Measurements from ENCODE around the gene BTBD1.

BTBD1 gene

DNA sequence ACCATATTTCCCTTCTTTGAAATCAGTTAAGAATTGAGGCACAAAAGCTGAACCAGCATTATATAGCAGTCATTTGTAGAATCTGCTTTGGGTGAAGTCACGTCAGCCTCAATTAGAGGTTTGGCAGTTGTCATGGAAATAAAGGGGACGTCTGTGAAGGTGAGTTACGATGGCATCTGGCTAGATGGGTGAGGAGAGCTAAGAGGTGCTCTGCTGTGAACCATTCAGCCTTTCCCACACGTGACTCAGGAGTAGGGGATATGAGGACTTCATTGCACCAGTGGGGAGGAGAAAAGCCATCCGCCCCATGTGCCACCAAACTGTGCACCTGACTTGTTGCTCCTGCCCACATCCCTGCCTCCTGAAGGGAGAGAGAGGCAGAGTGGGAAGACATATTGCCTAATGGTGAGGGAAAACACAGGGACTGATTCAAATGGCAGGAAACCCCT is 52.8 kb downstream of the BTBD1 start:
- H3K27ac ChIP-seq (ENCODE audit: low read length, poor library complexity, severe bottlenecking), result no peak overlapping the region
- no peak overlapping the region for H3K23ac ChIP-seq (ENCODE audit: low read length in 2 of 2)
- WGBS, result 79% methylated on average over 5 of the region's 5 CpGs
- H2AK5ac ChIP-seq (ENCODE audit: low read length, severe bottlenecking), result no peak overlapping the region
- no peak overlapping the region for H3K4me3 ChIP-seq (ENCODE audit: insufficient read depth in 1 of 2, low read depth in 1 of 2, low read length in 2 of 2)
- H4K91ac ChIP-seq (ENCODE audit: low read length), result no peak overlapping the region
- H4K8ac ChIP-seq (ENCODE audit: low read length), result no peak overlapping the region
- H3K79me1 ChIP-seq (replicated peaks; ENCODE audit: low read length, poor library complexity, severe bottlenecking), result peaks cover 11% of the 10 kb centered on the region
- H3K18ac ChIP-seq (ENCODE audit: low read depth in 1 of 2, low read length in 2 of 2), result no peak overlapping the region
- no peaks in the 10 kb centered on the region for H3K27me3 ChIP-seq (ENCODE audit: control insufficient read depth in 1 of 2, insufficient read depth in 1 of 2, low read length in 2 of 2)
- H3K9ac ChIP-seq (ENCODE audit: low read length), result no peak overlapping the region
- H3K4me2 ChIP-seq (ENCODE audit: low read length, poor library complexity, severe bottlenecking), result no peak overlapping the region
- H3K9me3 ChIP-seq (ENCODE audit: control insufficient read depth, low read length), result no peaks in the 10 kb centered on the region
- H2BK15ac ChIP-seq (ENCODE audit: low read depth, poor library complexity, severe bottlenecking), result no peak overlapping the region
- peaks cover 7 to 44% of the 10 kb centered on the region in 2 experiments for H3K36me3 ChIP-seq (ENCODE audit: control insufficient read depth in 1 of 2, insufficient read depth in 2 of 2, low read depth in 1 of 2, low read length in 2 of 2)
- no peak overlapping the region for H2BK5ac ChIP-seq (ENCODE audit: low read depth, low read length, poor library complexity, severe bottlenecking)
- H2AFZ ChIP-seq (ENCODE audit: low read depth, low read length), result no peak overlapping the region
- peaks cover 5% of the 10 kb centered on the region for H3K4me1 ChIP-seq (ENCODE audit: control insufficient read depth, insufficient read depth, low read depth, low read length)
- no peak for DNase-seq
- no peak overlapping the region for H3K14ac ChIP-seq (ENCODE audit: low read length in 2 of 2)
- no peak overlapping the region for H2BK120ac ChIP-seq (ENCODE audit: low read depth, low read length)
- no peak overlapping the region for H3K4ac ChIP-seq (ENCODE audit: low read depth in 1 of 2, low read length in 2 of 2)
- no peak overlapping the region for H2BK12ac ChIP-seq (ENCODE audit: low read length in 2 of 2)

DNA sequence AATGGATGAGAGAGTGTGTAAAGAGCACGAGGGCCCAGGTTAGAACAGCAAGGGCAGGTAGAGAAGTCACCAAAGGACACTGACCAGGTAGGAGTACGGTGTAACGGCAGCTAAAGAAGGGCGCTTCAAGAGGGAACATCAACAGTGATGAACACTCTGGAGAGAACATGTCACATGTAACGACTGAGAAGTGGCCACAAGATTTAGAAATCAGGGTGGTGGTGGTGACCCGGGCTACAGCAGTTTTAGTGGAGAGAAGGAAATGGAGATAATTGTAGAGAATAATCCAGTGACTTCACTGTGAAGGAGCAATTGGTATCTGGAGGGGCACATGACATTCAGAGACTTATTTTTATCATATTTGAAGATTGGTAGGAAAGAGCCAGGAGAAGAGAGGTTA is 54.4 kb downstream of the BTBD1 start:
- Histone ChIP-seq H2BK15ac (ENCODE audit: low read depth, poor library complexity, severe bottlenecking) (no peak overlapping the region), H2BK5ac (ENCODE audit: low read depth, low read length, poor library complexity, severe bottlenecking) (no peak overlapping the region), H2BK12ac (ENCODE audit: low read length in 2 of 2) (no peak overlapping the region), H3K9me3 (ENCODE audit: control insufficient read depth, low read length) (no peaks in the 10 kb centered on the region), H3K27ac (ENCODE audit: low read length, poor library complexity, severe bottlenecking) (no peak overlapping the region), H3K4me1 (ENCODE audit: control insufficient read depth, insufficient read depth, low read depth, low read length) (peaks cover 5% of the 10 kb centered on the region), H3K9ac (ENCODE audit: low read length) (peak overlapping the region; percentile 94), H3K14ac (ENCODE audit: low read length in 2 of 2) (no peak overlapping the region), H2BK120ac (ENCODE audit: low read depth, low read length) (no peak overlapping the region), H3K18ac (ENCODE audit: low read depth in 1 of 2, low read length in 2 of 2) (no peak overlapping the region), H3K36me3 (ENCODE audit: control insufficient read depth in 1 of 2, insufficient read depth in 2 of 2, low read depth in 1 of 2, low read length in 2 of 2) (peaks cover 11 to 39% of the 10 kb centered on the region in 2 experiments), H4K91ac (ENCODE audit: low read length) (no peak overlapping the region), H4K8ac (ENCODE audit: low read length) (no peak overlapping the region), H3K4me3 (ENCODE audit: insufficient read depth in 1 of 2, low read depth in 1 of 2, low read length in 2 of 2) (peak overlapping the region in 1 of 2 experiments; percentile 96), H3K4ac (ENCODE audit: low read depth in 1 of 2, low read length in 2 of 2) (no peak overlapping the region), H3K79me1 (replicated peaks; ENCODE audit: low read length, poor library complexity, severe bottlenecking) (peaks cover 14% of the 10 kb centered on the region), H3K27me3 (ENCODE audit: control insufficient read depth in 1 of 2, insufficient read depth in 1 of 2, low read length in 2 of 2) (no peaks in the 10 kb centered on the region), H2AK5ac (ENCODE audit: low read length, severe bottlenecking) (no peak overlapping the region), H3K4me2 (ENCODE audit: low read length, poor library complexity, severe bottlenecking) (no peak overlapping the region), H3K23ac (ENCODE audit: low read length in 2 of 2) (no peak overlapping the region), H2AFZ (ENCODE audit: low read depth, low read length) (no peak overlapping the region)
- DNase-seq, result no peak
- WGBS, result over 99% methylated on average over 6 of the region's 6 CpGs

DNA sequence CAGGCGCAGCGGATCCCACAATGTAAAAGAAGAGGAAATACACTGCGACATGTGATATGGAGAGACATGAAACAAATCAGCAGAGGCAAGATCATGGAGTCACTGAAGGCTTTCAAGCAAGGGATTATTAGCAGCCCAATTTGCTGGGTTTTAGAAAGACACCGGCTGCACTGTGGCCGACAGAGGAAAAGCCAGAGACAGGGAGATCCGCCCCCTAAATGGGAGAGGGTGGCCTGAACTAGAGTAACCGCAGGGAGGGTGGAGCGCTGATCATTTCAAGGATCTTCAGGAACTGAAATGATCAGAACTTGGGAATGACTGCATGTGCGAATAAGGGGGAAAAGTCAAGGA is 55.0 kb downstream of the BTBD1 start:
- WGBS, result 88% methylated on average over 9 of the region's 9 CpGs

DNA sequence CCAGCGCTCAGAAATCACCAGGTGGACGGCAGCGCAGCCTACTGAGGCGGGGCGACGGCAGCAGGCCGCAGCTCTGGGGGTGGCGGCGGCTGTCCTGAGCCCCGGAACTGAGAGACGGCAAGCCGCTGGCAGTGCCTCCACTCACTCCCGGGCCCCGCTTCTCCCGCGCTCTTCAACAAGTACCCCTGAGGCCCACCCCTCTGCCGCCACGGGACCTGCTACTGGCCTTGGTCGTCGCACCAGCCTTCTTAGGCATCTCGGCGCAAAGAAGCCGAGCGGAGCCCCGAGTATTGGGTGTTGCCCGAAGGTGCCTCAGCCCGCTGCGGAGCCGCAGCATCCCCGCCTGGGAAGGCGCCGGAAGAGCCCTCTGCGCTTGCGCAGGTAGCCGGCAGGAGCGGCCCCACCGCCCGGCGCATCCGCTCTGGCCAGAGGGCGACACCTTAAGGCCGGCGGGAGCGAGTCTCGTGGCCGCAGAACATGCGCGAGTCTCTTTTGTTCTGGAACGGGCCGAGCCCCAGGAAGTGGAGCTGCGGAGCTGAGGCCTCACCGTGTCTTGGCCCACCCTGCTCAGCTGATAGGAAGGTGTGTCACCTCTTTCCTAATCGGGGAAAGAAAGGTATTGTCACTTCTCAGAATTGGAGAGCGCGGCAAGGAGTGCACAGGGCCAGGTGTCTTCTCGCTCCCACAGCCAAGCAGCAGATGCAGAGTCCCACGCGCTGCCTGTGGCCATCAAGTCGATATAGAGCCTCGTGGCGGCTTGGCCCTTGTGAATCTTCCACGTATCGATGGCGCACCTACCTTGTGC is 55.6 kb downstream of the BTBD1 start, which contains the start of gene C15orf40:
C15orf40 (minus strand) TSS at position 369 of the 805 bp plus-strand sequence; CDS start at position 337, 32 bp downstream.
- Histone ChIP-seq H3K4ac (ENCODE audit: low read depth in 1 of 2, low read length in 2 of 2) (peak within 1 kb of the TSS; percentile 85 to 91), H3K4me3 (ENCODE audit: insufficient read depth in 1 of 2, low read depth in 1 of 2, low read length in 2 of 2) (peak within 1 kb of the TSS; percentile 85 to 96), H2AFZ (ENCODE audit: low read depth, low read length) (peak within 1 kb of the TSS; percentile 87), H3K9ac (ENCODE audit: low read length) (peak within 1 kb of the TSS; percentile 94), H3K79me1 (replicated peaks; ENCODE audit: low read length, poor library complexity, severe bottlenecking) (peaks cover 21% of the 10 kb centered on the region), H3K9me3 (ENCODE audit: control insufficient read depth, low read length) (no peaks in the 10 kb centered on the region), H3K14ac (ENCODE audit: low read length in 2 of 2) (peak within 1 kb of the TSS in 1 of 2 experiments; percentile 86), H4K8ac (ENCODE audit: low read length) (peak within 1 kb of the TSS; percentile 99), H3K27ac (ENCODE audit: low read length, poor library complexity, severe bottlenecking) (peak within 1 kb of the TSS; percentile 70), H3K4me1 (ENCODE audit: control insufficient read depth, insufficient read depth, low read depth, low read length) (peaks cover 5% of the 10 kb centered on the region), H2BK5ac (ENCODE audit: low read depth, low read length, poor library complexity, severe bottlenecking) (no peak within 1 kb of the TSS), H3K4me2 (ENCODE audit: low read length, poor library complexity, severe bottlenecking) (peak within 1 kb of the TSS; percentile 53), H2BK120ac (ENCODE audit: low read depth, low read length) (no peak within 1 kb of the TSS), H3K18ac (ENCODE audit: low read depth in 1 of 2, low read length in 2 of 2) (peak within 1 kb of the TSS; percentile 82 to 85), H2AK5ac (ENCODE audit: low read length, severe bottlenecking) (peak within 1 kb of the TSS; percentile 53), H2BK15ac (ENCODE audit: low read depth, poor library complexity, severe bottlenecking) (peak within 1 kb of the TSS; percentile 20), H3K36me3 (ENCODE audit: control insufficient read depth in 1 of 2, insufficient read depth in 2 of 2, low read depth in 1 of 2, low read length in 2 of 2) (peaks cover 16 to 38% of the 10 kb centered on the region in 2 experiments), H3K27me3 (ENCODE audit: control insufficient read depth in 1 of 2, insufficient read depth in 1 of 2, low read length in 2 of 2) (no peaks in the 10 kb centered on the region), H2BK12ac (ENCODE audit: low read length in 2 of 2) (peak within 1 kb of the TSS in 1 of 2 experiments; percentile 0), H4K91ac (ENCODE audit: low read length) (peak within 1 kb of the TSS; percentile 97), H3K23ac (ENCODE audit: low read length in 2 of 2) (no peak within 1 kb of the TSS)
- DNase-seq, result peak; percentile 89
- WGBS, result 10% methylated on average over 60 of the region's 64 CpGs

More for the DNA sequence above, 55.0 kb downstream of the BTBD1 start:
- H3K23ac ChIP-seq (ENCODE audit: low read length in 2 of 2), result no peak overlapping the region
- H3K79me1 ChIP-seq (replicated peaks; ENCODE audit: low read length, poor library complexity, severe bottlenecking), result peaks cover 16% of the 10 kb centered on the region
- H3K4me2 ChIP-seq (ENCODE audit: low read length, poor library complexity, severe bottlenecking), result peak overlapping the region; percentile 53
- no peak overlapping the region for H2BK5ac ChIP-seq (ENCODE audit: low read depth, low read length, poor library complexity, severe bottlenecking)
- peak overlapping the region; percentile 73 to 85 for H3K18ac ChIP-seq (ENCODE audit: low read depth in 1 of 2, low read length in 2 of 2)
- H2BK15ac ChIP-seq (ENCODE audit: low read depth, poor library complexity, severe bottlenecking), result no peak overlapping the region
- peak overlapping the region; percentile 94 for H3K9ac ChIP-seq (ENCODE audit: low read length)
- H3K4ac ChIP-seq (ENCODE audit: low read depth in 1 of 2, low read length in 2 of 2), result peak overlapping the region; percentile 85 to 91
- H2AFZ ChIP-seq (ENCODE audit: low read depth, low read length), result peak overlapping the region; percentile 87
- H3K4me3 ChIP-seq (ENCODE audit: insufficient read depth in 1 of 2, low read depth in 1 of 2, low read length in 2 of 2), result peak overlapping the region in 1 of 2 experiments; percentile 96
- no peak overlapping the region for H2BK120ac ChIP-seq (ENCODE audit: low read depth, low read length)
- H3K27me3 ChIP-seq (ENCODE audit: control insufficient read depth in 1 of 2, insufficient read depth in 1 of 2, low read length in 2 of 2), result no peaks in the 10 kb centered on the region
- H3K9me3 ChIP-seq (ENCODE audit: control insufficient read depth, low read length), result no peaks in the 10 kb centered on the region
- peaks cover 13 to 37% of the 10 kb centered on the region in 2 experiments for H3K36me3 ChIP-seq (ENCODE audit: control insufficient read depth in 1 of 2, insufficient read depth in 2 of 2, low read depth in 1 of 2, low read length in 2 of 2)
- no peak overlapping the region for H3K27ac ChIP-seq (ENCODE audit: low read length, poor library complexity, severe bottlenecking)
- H4K8ac ChIP-seq (ENCODE audit: low read length), result peak overlapping the region; percentile 99
- H2AK5ac ChIP-seq (ENCODE audit: low read length, severe bottlenecking), result peak overlapping the region; percentile 53
- peak overlapping the region in 1 of 2 experiments; percentile 0 for H2BK12ac ChIP-seq (ENCODE audit: low read length in 2 of 2)
- H4K91ac ChIP-seq (ENCODE audit: low read length), result peak overlapping the region; percentile 97
- no peak for DNase-seq
- H3K14ac ChIP-seq (ENCODE audit: low read length in 2 of 2), result peak overlapping the region in 1 of 2 experiments; percentile 86
- H3K4me1 ChIP-seq (ENCODE audit: control insufficient read depth, insufficient read depth, low read depth, low read length), result peaks cover 5% of the 10 kb centered on the region

Measured in mesenchymal stem cell (in vitro differentiated cells and primary cell).